NB4 (cell line): ENCODE measurements around the gene SOX13.

Source experiments
- MYC ChIP-seq: IDR thresholded peaks from 2 replicates; pipeline ENCODE4 v1.6.1; 2011; ENCODE audit warnings: low read depth, low read length
- POLR2A ChIP-seq: IDR thresholded peaks from 2 replicates; pipeline ENCODE4 v1.6.1; 2011; ENCODE audit warnings: mild to moderate bottlenecking; ENCODE audit not compliant: insufficient read length; ENCODE audit errors: extremely low read depth
- TF ChIP-seq, protein P1 (sequence below): IDR thresholded peaks from one replicate; pipeline ENCODE4 v1.5.1; 2012; ENCODE audit warnings: low read depth, low read length
- TF ChIP-seq, protein P2 (sequence below): IDR thresholded peaks from 2 replicates; pipeline ENCODE4 v1.6.1; 2011; ENCODE audit warnings: low read depth, low read length

DNA sequence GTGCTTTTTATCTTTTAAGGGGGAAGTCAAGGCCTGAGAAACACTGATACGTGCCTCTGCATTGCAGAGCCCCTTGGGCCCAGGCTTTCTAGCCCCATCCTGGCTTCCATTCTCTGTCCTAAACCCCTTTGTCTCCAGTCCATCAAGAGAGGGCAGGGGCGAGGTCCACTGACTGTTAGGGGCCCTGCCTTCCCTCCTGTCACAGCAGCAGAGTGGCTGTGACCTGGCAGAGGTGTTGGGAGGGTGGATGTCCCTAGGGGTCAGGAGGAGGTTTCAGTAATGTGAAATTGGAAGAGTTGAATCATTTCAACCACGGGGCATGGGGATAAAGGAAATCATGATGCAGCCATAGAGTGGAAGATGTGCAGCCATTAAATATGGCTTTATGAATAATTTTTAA is 24.0 kb downstream of the SOX13 start:
- TF ChIP-seq, protein P1, sequence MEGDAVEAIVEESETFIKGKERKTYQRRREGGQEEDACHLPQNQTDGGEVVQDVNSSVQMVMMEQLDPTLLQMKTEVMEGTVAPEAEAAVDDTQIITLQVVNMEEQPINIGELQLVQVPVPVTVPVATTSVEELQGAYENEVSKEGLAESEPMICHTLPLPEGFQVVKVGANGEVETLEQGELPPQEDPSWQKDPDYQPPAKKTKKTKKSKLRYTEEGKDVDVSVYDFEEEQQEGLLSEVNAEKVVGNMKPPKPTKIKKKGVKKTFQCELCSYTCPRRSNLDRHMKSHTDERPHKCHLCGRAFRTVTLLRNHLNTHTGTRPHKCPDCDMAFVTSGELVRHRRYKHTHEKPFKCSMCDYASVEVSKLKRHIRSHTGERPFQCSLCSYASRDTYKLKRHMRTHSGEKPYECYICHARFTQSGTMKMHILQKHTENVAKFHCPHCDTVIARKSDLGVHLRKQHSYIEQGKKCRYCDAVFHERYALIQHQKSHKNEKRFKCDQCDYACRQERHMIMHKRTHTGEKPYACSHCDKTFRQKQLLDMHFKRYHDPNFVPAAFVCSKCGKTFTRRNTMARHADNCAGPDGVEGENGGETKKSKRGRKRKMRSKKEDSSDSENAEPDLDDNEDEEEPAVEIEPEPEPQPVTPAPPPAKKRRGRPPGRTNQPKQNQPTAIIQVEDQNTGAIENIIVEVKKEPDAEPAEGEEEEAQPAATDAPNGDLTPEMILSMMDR = no peak
- TF ChIP-seq, protein P2, sequence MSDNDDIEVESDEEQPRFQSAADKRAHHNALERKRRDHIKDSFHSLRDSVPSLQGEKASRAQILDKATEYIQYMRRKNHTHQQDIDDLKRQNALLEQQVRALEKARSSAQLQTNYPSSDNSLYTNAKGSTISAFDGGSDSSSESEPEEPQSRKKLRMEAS = no peak
- TF ChIP-seq POLR2A = no peak
- no peak for TF ChIP-seq MYC
